VCaP (cell line): ENCODE data around the gene PRDX5.

Experiments used
- H3K27ac ChIP-seq: fragments of 450-650 bp; 2 replicates; pipeline ENCODE4 v1.5.1; 2017
- CTCF ChIP-seq: fragments of 450-650 bp; conservative IDR thresholded peaks from 2 replicates; pipeline ENCODE4 v1.5.1; 2017; ENCODE audit warnings: mild to moderate bottlenecking, moderate library complexity

The PRDX5 gene

GRCh38 chr11:64357904-64358535, 40.1 kb downstream of the PRDX5 start:
- peak overlapping the region; percentile 95 for H3K27ac ChIP-seq

GRCh38 chr11:64358536-64358906, 40.6 kb downstream of the PRDX5 start:
- H3K27ac ChIP-seq = peak overlapping the region; percentile 95
- TF ChIP-seq CTCF = no peak

More at GRCh38 chr11:64357904-64358535, 40.1 kb downstream of the PRDX5 start:
- TF ChIP-seq CTCF = no peak

- TF ChIP-seq CTCF = peak; percentile 33; the same call in 1 of the 2 replicates
- peak within 1 kb of the TSS; percentile 95 for H3K27ac ChIP-seq
These were observed 41.2 kb downstream of the PRDX5 start, which contains the start of gene RPS6KA4 for GRCh38 chr11:64358907-64359711. RPS6KA4 (plus strand) TSS chr11:64359162; CDS start chr11:64359236, 74 bp downstream.

- peak; percentile 100 for TF ChIP-seq CTCF
- peak overlapping the region; percentile 95 for H3K27ac ChIP-seq
These were observed 42.0 kb downstream of the PRDX5 start for GRCh38 chr11:64359712-64360445.

- TF ChIP-seq CTCF = peak; percentile 54
- peak overlapping the region; percentile 95 for H3K27ac ChIP-seq
These were observed 42.6 kb downstream of the PRDX5 start for GRCh38 chr11:64360448-64360921.

GRCh38 chr11:64361659-64362058, 43.7 kb downstream of the PRDX5 start:
- peak overlapping the region; percentile 95 for H3K27ac ChIP-seq
- no peak for TF ChIP-seq CTCF

- peak overlapping the region; percentile 95 for H3K27ac ChIP-seq
- no peak for TF ChIP-seq CTCF
These were observed 44.4 kb downstream of the PRDX5 start for GRCh38 chr11:64362339-64362738.
